GM10266 (cell line): ENCODE results near the gene HYI.

ENCODE experiments used
- DNase-seq: peaks from one replicate; pipeline ENCODE4 v3.0.0; 2012; ENCODE audit errors: extremely low spot score
- CTCF ChIP-seq: IDR thresholded peaks from 2 replicates; pipeline ENCODE4 v1.5.1; 2012; ENCODE audit warnings: mild to moderate bottlenecking, low read depth; ENCODE audit not compliant: control insufficient read depth, insufficient read depth; ENCODE audit errors: missing control alignments

HYI gene

GRCh38 chr1:43445606-43446387 lies 7.9 kb downstream of the HYI start:
- DNase-seq = no peak
- TF ChIP-seq CTCF = no peak

GRCh38 chr1:43444836-43445235 lies 8.9 kb downstream of the HYI start:
- DNase-seq = no peak
- no peak for TF ChIP-seq CTCF

GRCh38 chr1:43444151-43444828 lies 9.4 kb downstream of the HYI start:
- TF ChIP-seq CTCF = no peak
- no peak for DNase-seq

- DNase-seq = no peak
- TF ChIP-seq CTCF = no peak
These were observed 10.4 kb downstream of the HYI start for GRCh38 chr1:43443197-43443946.

- TF ChIP-seq CTCF = no peak
- no peak for DNase-seq
These were observed 11.0 kb downstream of the HYI start for GRCh38 chr1:43442756-43443155.

GRCh38 chr1:43441894-43442637 lies 11.7 kb downstream of the HYI start:
- TF ChIP-seq CTCF = no peak
- DNase-seq = no peak
